Thyroid gland (tissue), 4 donors: ENCODE measurements around the gene PHF21B.

Experiments
- POLR2A ChIP-seq, 2 donors: fragments of 450-650 bp; IDR thresholded peaks; one replicate each; pipeline ENCODE4 v1.6.1; 2017; ENCODE audit warnings: antibody characterized with exemption in 2 of 2, mild to moderate bottlenecking in 2 of 2, moderate library complexity in 1 of 2
- TF ChIP-seq, protein P1 (sequence below), 6 experiments: fragments of 200-600 bp in 3 of 6; fragments of 450-650 bp in 3 of 6; sonication (generic) in 3 of 6; IDR thresholded peaks; one replicate each; pipeline ENCODE4 v1.5.1; 2016 to 2019; ENCODE audit warnings: antibody characterized with exemption in 6 of 6, mild to moderate bottlenecking in 2 of 6, inconsistent platforms in 1 of 6, moderate library complexity in 1 of 6

DNA sequence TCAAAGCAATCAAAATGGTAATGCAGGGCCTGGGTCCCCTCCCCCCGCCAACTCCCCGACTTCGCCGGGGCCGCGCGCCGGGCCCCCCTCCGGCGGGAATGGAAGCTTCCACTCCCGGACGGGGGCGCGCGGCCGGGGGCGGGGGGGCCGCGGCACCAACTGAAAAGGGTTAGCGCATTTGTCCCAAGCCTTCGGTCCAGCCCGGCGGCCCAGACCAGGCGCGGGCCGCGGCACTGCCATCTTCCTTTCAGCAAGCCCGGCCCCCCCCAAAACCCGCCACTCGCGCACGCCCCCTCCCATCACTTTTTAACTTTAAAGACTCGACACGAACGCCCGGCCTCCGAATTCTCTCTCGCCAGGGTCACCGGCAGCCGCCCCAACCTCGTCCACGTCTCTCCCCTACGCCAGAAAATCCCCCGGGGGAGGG lies 2.8 kb downstream of the PHF21B start:
- TF ChIP-seq, protein P1, sequence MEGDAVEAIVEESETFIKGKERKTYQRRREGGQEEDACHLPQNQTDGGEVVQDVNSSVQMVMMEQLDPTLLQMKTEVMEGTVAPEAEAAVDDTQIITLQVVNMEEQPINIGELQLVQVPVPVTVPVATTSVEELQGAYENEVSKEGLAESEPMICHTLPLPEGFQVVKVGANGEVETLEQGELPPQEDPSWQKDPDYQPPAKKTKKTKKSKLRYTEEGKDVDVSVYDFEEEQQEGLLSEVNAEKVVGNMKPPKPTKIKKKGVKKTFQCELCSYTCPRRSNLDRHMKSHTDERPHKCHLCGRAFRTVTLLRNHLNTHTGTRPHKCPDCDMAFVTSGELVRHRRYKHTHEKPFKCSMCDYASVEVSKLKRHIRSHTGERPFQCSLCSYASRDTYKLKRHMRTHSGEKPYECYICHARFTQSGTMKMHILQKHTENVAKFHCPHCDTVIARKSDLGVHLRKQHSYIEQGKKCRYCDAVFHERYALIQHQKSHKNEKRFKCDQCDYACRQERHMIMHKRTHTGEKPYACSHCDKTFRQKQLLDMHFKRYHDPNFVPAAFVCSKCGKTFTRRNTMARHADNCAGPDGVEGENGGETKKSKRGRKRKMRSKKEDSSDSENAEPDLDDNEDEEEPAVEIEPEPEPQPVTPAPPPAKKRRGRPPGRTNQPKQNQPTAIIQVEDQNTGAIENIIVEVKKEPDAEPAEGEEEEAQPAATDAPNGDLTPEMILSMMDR (IDR thresholded peaks at IDR 0.05): no peak
- TF ChIP-seq POLR2A (IDR thresholded peaks at IDR 0.05): no peak
